Duodenal mucosa (tissue), 2 donors: ENCODE measurements around the gene BAD.

Experiments
- H3K27ac ChIP-seq: one replicate; pipeline ENCODE4 v1.7.0; 2013; ENCODE audit warnings: low read depth, low read length
- H3K27me3 ChIP-seq, 2 donors: one replicate each; pipeline ENCODE4 v1.7.0; 2013; ENCODE audit warnings: low read length in 2 of 2, control low read depth in 1 of 2; ENCODE audit not compliant: insufficient read depth in 2 of 2, control insufficient read depth in 1 of 2
- H3K36me3 ChIP-seq, 2 donors: one replicate each; pipeline ENCODE4 v1.7.0; 2013; ENCODE audit warnings: low read length in 2 of 2, control low read depth in 1 of 2; ENCODE audit not compliant: insufficient read depth in 2 of 2, control insufficient read depth in 1 of 2
- H3K4me1 ChIP-seq, 2 donors: one replicate each; pipeline ENCODE4 v1.7.0; 2013; ENCODE audit warnings: low read length in 2 of 2, control low read depth in 1 of 2; ENCODE audit not compliant: insufficient read depth in 2 of 2, control insufficient read depth in 1 of 2
- H3K4me3 ChIP-seq, 2 donors: one replicate each; pipeline ENCODE4 v1.7.0; 2013; ENCODE audit warnings: low read length in 2 of 2, low read depth in 1 of 2
- H3K9ac ChIP-seq, 2 donors: one replicate each; pipeline ENCODE4 v1.7.0; 2013; ENCODE audit warnings: low read length in 2 of 2, low read depth in 1 of 2
- H3K9me3 ChIP-seq, 2 donors: one replicate each; pipeline ENCODE4 v1.7.0; 2013; ENCODE audit warnings: low read length in 2 of 2, control low read depth in 1 of 2; ENCODE audit not compliant: control insufficient read depth in 1 of 2

The BAD gene

DNA sequence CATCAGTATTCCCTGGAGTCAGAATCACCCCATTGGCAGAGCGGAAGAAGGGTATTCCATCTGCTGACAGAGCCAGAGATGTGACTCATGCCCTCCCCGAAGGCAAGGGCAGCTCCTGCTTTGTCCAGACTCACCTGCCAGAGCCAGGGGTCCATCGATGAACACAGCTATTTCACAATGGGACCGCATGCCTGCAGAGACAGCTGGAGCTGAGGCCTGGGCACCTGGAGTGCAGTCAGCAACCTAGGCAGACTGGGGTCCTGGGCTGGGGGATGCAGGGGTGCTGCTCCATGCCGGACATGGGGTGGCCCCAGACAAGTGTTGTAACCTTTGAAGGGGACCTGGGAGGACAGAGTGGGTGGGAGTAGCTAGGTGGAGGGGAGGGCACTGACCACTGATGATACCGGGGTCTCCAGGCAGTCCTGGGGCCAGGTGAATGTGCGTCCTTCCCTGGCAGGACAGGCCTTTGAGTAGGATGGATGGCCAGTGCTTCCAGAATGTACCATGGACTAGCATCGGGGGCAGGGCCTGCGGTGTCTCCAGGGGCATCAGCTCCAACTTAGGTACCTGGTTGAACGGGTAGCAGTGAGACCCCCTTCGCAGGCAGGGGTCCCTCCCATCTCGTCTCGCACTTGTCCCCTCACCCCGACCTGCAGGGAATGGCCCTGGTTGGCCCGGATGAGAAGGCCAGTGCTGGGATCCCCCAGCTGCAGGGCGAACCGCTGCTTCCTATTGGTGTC lies 60.1 kb downstream of the BAD start:
- Histone ChIP-seq H3K36me3 (peaks cover 9 to 32% of the 10 kb centered on the region in 2 donors), H3K27ac (no peak overlapping the region), H3K27me3 (no peaks in the 10 kb centered on the region), H3K4me3 (no peak overlapping the region), H3K9me3 (no peaks in the 10 kb centered on the region), H3K9ac (no peak overlapping the region), H3K4me1 (peaks cover 21 to 37% of the 10 kb centered on the region in 2 donors)

DNA sequence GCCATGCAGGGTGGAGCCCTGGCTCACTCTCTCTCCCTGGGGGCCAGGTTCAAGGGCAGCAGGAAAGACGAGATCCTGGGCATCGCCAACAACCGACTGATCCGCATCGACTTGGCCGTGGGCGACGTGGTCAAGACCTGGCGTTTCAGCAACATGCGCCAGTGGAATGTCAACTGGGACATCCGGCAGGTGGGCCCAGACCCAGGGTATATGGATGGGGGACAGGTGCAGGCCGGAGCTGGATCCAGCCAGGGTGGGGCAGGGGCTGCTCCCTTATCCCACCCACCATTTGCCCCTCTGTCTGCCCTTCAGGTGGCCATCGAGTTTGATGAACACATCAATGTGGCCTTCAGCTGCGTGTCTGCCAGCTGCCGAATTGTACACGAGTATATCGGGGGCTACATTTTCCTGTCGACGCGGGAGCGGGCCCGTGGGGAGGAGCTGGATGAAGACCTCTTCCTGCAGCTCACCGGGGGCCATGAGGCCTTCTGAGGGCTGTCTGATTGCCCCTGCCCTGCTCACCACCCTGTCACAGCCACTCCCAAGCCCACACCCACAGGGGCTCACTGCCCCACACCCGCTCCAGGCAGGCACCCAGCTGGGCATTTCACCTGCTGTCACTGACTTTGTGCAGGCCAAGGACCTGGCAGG lies 61.3 kb downstream of the BAD start:
- peaks cover 25 to 34% of the 10 kb centered on the region in 2 donors for H3K4me1 ChIP-seq
- H3K36me3 ChIP-seq, result peaks cover 9 to 35% of the 10 kb centered on the region in 2 donors
- no peak overlapping the region for H3K4me3 ChIP-seq
- no peaks in the 10 kb centered on the region for H3K27me3 ChIP-seq
- no peaks in the 10 kb centered on the region for H3K9me3 ChIP-seq
- no peak overlapping the region for H3K9ac ChIP-seq
- peak overlapping the region; percentile 42 for H3K27ac ChIP-seq

DNA sequence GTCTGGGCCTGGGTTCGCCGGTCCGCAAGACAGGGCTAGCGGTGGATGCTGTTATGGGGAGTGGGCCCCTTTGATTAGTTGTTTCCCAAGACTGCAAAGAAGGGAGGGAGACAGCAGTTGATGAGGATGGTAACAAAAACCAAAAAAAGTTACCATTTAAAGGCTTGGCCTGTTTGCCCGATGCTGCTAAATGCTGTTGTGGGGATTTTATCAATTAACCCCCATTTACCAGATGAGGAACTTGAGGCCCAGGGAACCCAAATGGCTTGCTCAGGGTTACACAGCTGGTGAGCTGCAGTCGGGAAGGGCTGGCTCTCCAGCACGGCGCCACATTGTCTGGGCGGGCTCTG lies 61.8 kb downstream of the BAD start:
- Histone ChIP-seq H3K27me3 (no peaks in the 10 kb centered on the region), H3K4me1 (peaks cover 24 to 32% of the 10 kb centered on the region in 2 donors), H3K36me3 (peaks cover 9 to 36% of the 10 kb centered on the region in 2 donors), H3K4me3 (no peak overlapping the region), H3K9me3 (no peaks in the 10 kb centered on the region), H3K9ac (no peak overlapping the region), H3K27ac (no peak overlapping the region)

DNA sequence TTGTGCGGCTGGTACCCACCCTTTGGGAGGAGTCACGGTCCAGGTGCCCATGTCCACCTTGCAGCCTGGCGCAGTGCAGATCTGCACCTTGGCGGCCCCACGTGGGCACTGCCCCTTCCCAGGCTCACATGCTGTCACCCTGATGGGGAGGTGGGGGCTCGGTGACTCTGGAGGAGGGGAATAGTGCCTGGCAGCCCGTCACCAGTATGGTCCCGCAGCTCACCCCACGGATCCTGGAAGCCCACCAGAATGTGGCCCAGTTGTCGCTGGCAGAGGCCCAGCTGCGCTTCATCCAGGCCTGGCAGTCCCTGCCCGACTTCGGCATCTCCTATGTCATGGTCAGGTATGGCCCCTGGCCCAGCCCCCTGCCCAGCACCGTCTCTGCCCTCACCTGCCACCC lies 63.7 kb downstream of the BAD start:
- Histone ChIP-seq H3K27ac (no peak overlapping the region), H3K4me3 (no peak overlapping the region), H3K36me3 (peaks cover 9 to 38% of the 10 kb centered on the region in 2 donors), H3K27me3 (no peaks in the 10 kb centered on the region), H3K9ac (no peak overlapping the region), H3K4me1 (peaks cover 16 to 19% of the 10 kb centered on the region in 2 donors), H3K9me3 (no peaks in the 10 kb centered on the region)

DNA sequence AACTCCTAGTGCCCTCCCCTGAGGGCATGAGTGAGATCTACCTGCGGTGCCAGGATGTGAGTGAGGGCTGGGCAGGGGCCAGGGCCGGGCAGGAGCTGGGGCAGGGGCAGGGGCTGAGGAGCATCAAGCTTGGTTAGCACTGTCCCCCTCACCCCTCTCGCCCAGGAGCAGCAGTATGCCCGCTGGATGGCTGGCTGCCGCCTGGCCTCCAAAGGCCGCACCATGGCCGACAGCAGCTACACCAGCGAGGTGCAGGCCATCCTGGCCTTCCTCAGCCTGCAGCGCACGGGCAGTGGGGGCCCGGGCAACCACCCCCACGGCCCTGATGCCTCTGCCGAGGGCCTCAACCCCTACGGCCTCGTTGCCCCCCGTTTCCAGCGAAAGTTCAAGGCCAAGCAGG lies 64.2 kb downstream of the BAD start:
- Histone ChIP-seq H3K4me1 (peaks cover 14% of the 10 kb centered on the region in 2 donors), H3K36me3 (peaks cover 9 to 38% of the 10 kb centered on the region in 2 donors), H3K9ac (no peak overlapping the region), H3K4me3 (no peak overlapping the region), H3K27me3 (no peaks in the 10 kb centered on the region), H3K9me3 (no peaks in the 10 kb centered on the region), H3K27ac (no peak overlapping the region)
